Upper lobe of right lung (tissue), 1 donor: ENCODE measurements around the gene GNAL. TPM values are rescaled to one million over a fixed set of nuclear protein-coding genes. Genes with fewer than 3 reads are reported as not detected.

Experiments
- ATAC-seq: fragments of 200-7000 bp; cut with Tn5 transposase; one replicate; pipeline ENCODE4 v1.9.1; 2020; ENCODE audit warnings: mild to moderate bottlenecking, moderate library complexity
- DNase-seq: peaks from one replicate; pipeline ENCODE4 v3.0.0-alpha.2; 2020
- H3K27ac ChIP-seq: fragments of 200-600 bp; one replicate; pipeline ENCODE4 v1.8.0; 2022
- H3K27me3 ChIP-seq: fragments of 200-600 bp; one replicate; pipeline ENCODE4 v1.8.0; 2022; ENCODE audit warnings: mild to moderate bottlenecking
- H3K36me3 ChIP-seq: fragments of 200-600 bp; one replicate; pipeline ENCODE4 v1.8.0; 2022
- H3K4me1 ChIP-seq: fragments of 200-600 bp; one replicate; pipeline ENCODE4 v1.8.0; 2022
- H3K4me3 ChIP-seq: fragments of 200-600 bp; one replicate; pipeline ENCODE4 v1.8.0; 2022; ENCODE audit warnings: mild to moderate bottlenecking
- H3K9me3 ChIP-seq: fragments of 200-600 bp; one replicate; pipeline ENCODE4 v1.8.0; 2022
- intact Hi-C: fragments of 100-400 bp; cut with DNase I; formaldehyde crosslinking; loops from one replicate; pipeline ENCODE4 v1.11.0; 2022
- total RNA-seq: library from RNA; stranded (reverse); fragmentation: NEBNext Ultra II Directional; extraction: Animal tissue kit (Norgen Biotek cat#: 25700); gene quantifications from one replicate; pipeline ENCODE4 v1.2.1, GENCODE V29; 2021
- TF ChIP-seq, protein P1 (sequence below): fragments of 200-600 bp; IDR thresholded peaks from one replicate; pipeline ENCODE4 v1.8.0; 2022; ENCODE audit warnings: antibody characterized with exemption
- donor health status: DM: no; HTN: yes; CAD: no; lungs with severe emphysema.

Gene GNAL
- total RNA-seq, 1 donor from 2014 or later, result 4.3 TPM

DNA sequence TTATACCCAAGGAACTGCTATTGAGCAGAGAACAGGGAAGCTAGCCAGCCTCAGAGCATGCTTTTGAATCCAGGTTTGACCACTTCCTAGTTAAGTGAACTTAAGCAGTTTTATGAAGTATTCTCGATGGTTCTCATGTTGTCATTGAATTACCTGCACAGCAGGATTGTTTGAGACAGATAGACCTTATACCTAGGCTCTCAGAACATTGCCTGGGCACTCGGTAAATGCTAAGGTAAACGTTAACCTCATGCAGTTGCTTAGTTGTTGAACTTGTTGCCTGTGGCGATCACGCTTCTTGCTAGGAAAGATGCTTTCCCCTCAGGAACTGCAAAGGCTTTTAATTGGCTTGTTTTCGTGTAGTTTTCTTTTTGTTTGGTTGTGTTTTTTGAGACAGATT lies 128.2 kb downstream of the GNAL start:
- H3K4me1 ChIP-seq, result no peaks in the 10 kb centered on the region
- peak; percentile 94 for ATAC-seq
- no peaks in the 10 kb centered on the region for H3K27me3 ChIP-seq
- H3K4me3 ChIP-seq, result no peak overlapping the region
- intact Hi-C loops, result no loop called here
- DNase-seq, result no peak
- no peak overlapping the region for H3K27ac ChIP-seq
- H3K9me3 ChIP-seq, result no peaks in the 10 kb centered on the region
- H3K36me3 ChIP-seq, result no peaks in the 10 kb centered on the region
- TF ChIP-seq, protein P1, sequence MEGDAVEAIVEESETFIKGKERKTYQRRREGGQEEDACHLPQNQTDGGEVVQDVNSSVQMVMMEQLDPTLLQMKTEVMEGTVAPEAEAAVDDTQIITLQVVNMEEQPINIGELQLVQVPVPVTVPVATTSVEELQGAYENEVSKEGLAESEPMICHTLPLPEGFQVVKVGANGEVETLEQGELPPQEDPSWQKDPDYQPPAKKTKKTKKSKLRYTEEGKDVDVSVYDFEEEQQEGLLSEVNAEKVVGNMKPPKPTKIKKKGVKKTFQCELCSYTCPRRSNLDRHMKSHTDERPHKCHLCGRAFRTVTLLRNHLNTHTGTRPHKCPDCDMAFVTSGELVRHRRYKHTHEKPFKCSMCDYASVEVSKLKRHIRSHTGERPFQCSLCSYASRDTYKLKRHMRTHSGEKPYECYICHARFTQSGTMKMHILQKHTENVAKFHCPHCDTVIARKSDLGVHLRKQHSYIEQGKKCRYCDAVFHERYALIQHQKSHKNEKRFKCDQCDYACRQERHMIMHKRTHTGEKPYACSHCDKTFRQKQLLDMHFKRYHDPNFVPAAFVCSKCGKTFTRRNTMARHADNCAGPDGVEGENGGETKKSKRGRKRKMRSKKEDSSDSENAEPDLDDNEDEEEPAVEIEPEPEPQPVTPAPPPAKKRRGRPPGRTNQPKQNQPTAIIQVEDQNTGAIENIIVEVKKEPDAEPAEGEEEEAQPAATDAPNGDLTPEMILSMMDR, result no peak

DNA sequence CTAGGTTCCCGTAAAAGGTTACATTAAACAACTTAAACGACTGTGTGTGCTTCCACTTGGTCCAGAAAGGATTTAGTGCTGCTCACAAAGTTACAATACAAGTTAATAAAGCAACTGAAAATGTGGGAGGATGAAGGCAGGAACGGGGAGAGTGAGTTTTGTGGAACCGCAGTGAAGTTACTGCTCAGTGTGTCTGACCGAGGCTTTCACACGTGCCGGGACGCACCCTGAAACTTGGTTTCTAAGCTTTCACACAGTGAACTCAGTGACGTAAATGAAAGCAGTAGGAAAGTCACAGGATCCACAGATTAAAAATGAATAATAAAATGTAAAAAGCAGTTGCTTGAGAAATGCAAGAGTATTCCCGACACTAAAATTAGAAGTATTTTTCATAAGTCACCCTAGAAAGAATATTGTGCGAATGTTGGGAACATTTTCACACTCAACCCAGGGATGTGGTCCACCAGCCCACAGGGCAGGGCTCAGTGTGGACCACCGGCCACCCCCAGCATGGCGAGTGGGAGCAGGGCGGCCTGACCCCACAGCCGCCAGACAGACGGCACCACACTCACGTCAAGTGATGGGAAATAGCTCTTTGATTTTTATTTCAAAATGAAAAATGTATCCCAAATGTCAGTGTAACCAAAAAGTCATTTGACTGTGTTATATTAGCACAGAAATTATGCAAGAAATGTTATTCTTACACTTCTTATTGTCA lies 129.6 kb downstream of the GNAL start:
- DNase-seq (no peak), ATAC-seq (no peak)
- Histone ChIP-seq H3K36me3 (no peaks in the 10 kb centered on the region), H3K27me3 (no peaks in the 10 kb centered on the region), H3K9me3 (no peaks in the 10 kb centered on the region), H3K4me3 (no peak overlapping the region), H3K27ac (no peak overlapping the region), H3K4me1 (no peaks in the 10 kb centered on the region)
- intact Hi-C loops, result no loop called here
- TF ChIP-seq, protein P1, result no peak

DNA sequence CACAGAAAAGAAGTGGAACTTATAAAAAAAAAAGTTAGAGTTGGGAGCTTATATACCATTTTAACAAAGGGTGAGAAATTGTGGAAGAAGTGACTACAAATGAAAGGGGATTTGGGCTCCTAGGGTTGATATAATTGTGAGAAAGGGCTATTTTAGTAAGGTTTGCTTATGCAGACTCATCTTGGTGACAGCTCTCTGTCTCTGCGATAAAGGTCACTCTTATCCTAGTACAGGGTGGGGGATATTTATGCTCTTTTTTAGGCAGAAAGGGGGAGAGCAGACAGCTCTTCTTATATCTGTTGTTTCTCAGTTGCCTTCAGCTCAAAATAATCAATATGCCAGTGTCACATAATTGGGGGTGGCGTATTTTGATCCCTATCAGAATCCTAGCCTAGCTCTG lies 130.9 kb downstream of the GNAL start:
- Histone ChIP-seq H3K4me1 (no peaks in the 10 kb centered on the region), H3K36me3 (no peaks in the 10 kb centered on the region), H3K4me3 (no peak overlapping the region), H3K27me3 (no peaks in the 10 kb centered on the region), H3K27ac (no peak overlapping the region), H3K9me3 (no peaks in the 10 kb centered on the region)
- intact Hi-C loops, result no loop called here
- DNase-seq, result no peak
- no peak for ATAC-seq
- TF ChIP-seq, protein P1, result no peak

DNA sequence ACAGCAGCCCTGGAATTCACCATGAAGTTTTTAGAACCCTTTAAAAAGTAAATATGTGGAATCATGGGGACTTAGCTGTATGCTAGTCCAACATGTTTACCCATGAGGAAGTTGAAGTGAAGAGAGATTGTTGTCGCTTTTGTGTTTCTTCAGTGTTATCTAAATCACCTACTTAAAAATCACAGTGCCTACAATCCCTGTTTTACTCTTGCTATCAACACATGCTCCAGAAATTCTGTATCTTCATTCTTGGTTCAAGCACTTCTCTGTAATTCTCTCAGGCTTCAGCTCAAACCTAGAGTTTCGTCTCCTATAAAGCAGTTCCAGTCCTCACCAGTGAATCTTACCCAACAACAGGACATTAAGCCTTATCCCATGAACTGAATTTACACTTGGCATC lies 131.6 kb downstream of the GNAL start:
- no peaks in the 10 kb centered on the region for H3K4me1 ChIP-seq
- H3K27ac ChIP-seq, result no peak overlapping the region
- H3K36me3 ChIP-seq, result no peaks in the 10 kb centered on the region
- H3K27me3 ChIP-seq, result no peaks in the 10 kb centered on the region
- ATAC-seq (no peak), DNase-seq (no peak)
- no peaks in the 10 kb centered on the region for H3K9me3 ChIP-seq
- TF ChIP-seq, protein P1, result no peak
- no peak overlapping the region for H3K4me3 ChIP-seq
- intact Hi-C loops, result no loop called here

DNA sequence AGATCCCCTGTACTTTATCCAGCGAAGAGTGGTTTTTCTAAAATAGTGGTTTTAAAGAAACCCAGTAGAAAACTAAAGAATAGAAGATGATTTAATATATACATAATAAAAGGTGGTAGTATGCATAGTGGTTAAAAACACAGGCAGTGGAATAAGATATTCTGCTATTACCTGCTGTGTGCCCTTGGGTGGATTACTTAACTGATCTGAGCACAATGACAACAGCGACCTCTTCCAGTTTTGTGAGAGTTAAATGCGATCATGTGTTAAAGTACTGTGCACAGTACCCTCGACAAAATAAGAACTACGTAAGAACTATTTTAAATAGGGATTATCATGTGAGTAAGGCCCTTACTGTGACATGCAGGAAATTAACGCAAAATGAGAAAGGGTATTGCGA lies 132.1 kb downstream of the GNAL start:
- no peak for ATAC-seq
- Histone ChIP-seq H3K4me1 (no peaks in the 10 kb centered on the region), H3K4me3 (no peak overlapping the region), H3K27me3 (no peaks in the 10 kb centered on the region), H3K36me3 (no peaks in the 10 kb centered on the region), H3K27ac (no peak overlapping the region), H3K9me3 (no peaks in the 10 kb centered on the region)
- DNase-seq, result no peak
- TF ChIP-seq, protein P1, result no peak
- intact Hi-C loops, result no loop called here
